ENCODE data around the gene IMMP2L.
"Not testable (repeated sequence)": the region's sequence is repeated elsewhere in the genome, so short reads cannot be mapped to it uniquely, and the experiment has no call there.

Gene IMMP2L

DNA sequence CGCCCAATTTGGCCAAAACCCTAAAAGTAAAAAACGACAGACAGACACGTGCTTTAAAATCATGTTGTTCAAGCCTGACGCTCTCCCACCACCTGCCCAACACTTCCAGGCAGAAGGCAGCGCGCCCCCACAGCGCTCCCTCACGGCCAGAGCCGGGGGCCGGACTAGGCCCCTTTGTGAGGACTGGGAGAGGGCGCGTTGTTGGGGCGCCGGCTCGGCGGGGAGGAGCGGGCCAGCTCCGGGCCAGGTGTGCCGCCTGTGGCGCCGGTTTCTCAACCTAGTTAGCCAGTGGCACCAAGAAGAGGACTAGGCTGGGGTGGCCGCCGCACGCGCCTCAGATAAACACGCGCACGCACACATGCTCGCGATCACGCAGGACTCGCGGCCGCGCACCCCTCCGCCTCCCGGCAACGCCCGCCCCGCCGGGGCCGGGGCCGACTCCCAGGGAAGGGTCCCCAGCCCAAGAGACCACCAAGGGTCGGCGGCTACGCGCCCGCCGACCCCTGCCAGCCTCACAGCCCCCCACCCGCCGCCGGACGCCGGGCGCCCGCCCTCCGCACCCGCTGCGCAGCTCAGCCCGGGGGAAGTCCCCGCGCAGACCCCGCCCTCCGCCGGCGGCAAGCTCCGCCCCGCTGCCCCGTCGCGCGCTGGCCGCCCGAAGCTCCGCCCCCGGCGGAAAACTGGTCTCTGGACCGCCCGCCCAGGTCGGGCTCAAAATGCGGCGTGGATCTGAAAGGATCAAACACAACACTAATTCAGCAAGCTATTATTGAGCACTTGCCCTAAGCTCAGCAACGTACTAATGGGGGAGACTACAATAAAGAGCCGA lies at the start of gene IMMP2L:
TSS of gene IMMP2L (minus strand) at position 589 of the 829 bp plus-strand sequence.
- peak; percentile 91 for DNase-seq (ENCODE audit: low spot score)

DNA sequence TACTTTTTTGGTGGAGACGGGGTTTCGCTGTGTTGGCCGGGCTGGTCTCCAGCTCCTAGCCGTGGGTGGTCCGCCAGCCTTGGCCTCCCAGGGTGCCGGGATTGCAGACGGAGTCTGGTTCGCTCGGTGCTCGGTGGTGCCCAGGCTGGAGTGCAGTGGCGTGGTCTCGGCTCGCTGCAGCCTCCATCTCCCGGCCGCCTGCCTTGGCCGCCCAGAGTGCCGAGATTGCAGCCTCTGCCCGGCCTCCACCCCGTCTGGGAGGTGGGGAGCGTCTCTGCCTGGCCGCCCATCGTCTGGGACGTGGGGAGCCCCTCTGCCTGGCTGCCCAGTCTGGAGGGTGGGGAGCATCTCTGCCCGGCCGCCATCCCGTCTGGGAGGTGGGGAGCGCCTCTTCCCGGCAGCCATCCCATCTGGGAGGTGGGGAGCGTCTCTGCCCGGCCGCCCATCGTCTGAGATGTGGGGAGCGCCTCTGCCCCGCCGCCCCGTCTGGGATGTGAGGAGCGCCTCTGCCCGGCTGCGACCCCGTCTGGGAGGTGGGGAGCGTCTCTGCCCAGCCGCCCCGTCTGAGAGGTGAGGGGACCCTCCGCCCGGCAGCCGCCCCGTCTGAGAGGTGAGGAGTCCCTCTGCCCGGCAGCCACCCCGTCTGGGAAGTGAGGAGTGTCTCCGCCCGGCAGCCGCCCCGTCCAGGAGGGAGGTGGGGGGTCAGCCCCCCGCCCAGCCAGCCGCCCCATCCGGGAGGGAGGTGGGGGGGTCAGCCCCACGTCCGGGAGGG lies 47.4 kb upstream of the IMMP2L start:
- not testable (repeated sequence) for DNase-seq (ENCODE audit: low spot score)

- no peak for DNase-seq (ENCODE audit: low spot score)
Measured at GRCh38 chr7:111607621-111608020, 45.3 kb upstream of the IMMP2L start.

DNA sequence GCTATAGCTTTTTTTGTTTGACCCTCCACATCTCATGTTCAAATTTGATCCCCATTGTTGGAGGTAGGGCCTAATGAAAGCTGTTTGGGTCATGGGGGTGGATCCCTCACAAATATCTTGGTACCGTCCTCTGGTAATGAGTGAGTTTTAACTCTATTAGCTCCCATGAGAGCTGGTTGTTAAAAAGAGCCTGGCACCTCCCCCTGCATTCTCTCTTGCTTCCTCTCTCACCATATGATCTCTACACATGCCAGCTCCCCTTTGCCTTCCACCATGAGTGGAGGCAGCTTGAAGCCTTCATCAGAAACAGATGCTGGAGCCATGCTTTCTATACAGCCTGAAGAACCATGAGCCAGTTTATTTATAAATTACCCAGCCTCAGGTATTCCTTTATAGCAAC lies 43.0 kb upstream of the IMMP2L start:
- DNase-seq (ENCODE audit: low spot score): no peak

DNA sequence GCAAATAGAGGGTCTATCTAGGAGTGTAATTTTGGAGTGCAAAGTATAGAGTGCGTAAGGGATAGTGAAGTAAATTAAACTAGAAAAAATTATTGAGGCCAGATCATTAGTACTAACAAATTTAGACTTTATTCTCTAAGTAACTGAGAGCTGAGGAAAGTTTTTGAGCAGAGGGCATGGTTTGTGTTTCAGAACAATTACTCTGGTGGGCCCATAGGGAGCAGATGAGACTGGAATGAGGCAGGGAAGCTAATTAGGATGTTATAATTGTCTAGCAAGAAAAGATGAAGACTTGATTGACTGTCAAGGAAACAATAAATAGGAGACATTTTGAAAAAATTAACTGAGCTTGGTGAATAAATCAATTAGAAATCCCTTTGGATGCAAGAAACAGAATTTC lies 37.8 kb upstream of the IMMP2L start:
- no peak for DNase-seq (ENCODE audit: low spot score)

- DNase-seq (ENCODE audit: low spot score): no peak
Measured at GRCh38 chr7:111595780-111596179, 33.5 kb upstream of the IMMP2L start.

GRCh38 chr7:111594602-111595001 lies 32.3 kb upstream of the IMMP2L start:
- no peak for DNase-seq (ENCODE audit: low spot score)

GRCh38 chr7:111593343-111593742 lies 31.1 kb upstream of the IMMP2L start:
- DNase-seq (ENCODE audit: low spot score): no peak

- DNase-seq (ENCODE audit: low spot score): no peak
Measured at GRCh38 chr7:111588065-111588433, 25.8 kb upstream of the IMMP2L start.

DNA sequence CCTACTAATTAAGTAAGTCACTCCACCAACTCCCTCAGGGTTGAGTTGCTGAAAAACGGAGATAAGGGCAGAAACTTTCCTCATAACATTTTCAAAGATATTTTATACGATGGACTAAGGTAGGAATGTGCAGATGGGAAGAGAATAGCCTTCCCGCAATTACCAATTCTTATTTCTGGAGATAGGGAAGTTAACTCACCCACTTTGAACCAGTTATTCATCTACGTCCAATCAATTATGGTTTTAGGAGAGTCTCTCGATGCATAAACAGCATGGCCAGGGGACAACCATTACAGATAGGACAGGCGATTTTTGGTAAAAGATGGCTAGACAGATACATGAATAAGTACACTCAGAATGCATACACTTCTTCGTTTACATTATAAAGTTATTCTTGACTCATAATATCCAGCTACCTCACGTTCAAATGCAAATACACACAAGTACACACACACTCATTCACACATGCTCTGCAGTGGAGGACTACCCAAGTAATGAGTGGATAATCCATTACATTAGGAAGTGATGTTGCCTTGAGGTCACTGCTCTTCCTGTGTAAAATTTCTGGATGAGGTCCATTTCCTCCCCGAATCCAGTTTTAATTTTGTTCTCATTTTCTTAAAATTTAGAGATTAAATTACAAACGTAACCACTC lies 25.2 kb upstream of the IMMP2L start:
- no peak for DNase-seq (ENCODE audit: low spot score)

DNA sequence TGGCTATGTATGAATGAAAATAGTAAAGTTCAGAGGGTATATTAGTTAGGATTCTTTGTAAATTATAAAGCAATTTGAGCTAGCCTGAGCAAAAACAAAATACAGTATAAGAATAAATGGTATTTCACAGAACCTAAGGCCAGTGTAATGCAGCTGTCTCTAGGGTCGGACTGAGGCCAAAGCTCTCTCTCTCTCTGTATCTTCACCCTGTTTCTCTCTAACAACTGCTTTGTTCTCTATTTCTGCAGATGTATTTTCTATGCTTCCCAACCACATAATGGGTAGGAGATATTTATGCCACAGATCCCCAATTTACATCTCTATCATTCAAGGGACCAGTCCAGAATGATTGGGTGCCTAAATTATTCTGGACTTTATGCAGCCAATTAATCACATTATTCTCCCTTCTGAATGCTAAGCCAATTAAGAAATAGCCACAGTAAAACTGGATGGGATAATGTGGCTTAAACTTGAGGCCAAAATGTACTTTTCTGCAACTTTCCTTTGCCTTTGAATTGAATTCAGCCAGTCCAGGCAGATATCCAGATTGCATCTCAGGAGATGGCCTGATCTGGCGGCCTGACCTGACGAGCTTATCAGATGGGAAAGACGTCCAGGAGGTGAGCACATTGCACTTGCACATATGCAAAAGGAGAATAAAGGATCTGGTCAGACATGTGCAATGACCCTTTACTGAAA lies 24.6 kb upstream of the IMMP2L start:
- DNase-seq (ENCODE audit: low spot score): no peak

DNA sequence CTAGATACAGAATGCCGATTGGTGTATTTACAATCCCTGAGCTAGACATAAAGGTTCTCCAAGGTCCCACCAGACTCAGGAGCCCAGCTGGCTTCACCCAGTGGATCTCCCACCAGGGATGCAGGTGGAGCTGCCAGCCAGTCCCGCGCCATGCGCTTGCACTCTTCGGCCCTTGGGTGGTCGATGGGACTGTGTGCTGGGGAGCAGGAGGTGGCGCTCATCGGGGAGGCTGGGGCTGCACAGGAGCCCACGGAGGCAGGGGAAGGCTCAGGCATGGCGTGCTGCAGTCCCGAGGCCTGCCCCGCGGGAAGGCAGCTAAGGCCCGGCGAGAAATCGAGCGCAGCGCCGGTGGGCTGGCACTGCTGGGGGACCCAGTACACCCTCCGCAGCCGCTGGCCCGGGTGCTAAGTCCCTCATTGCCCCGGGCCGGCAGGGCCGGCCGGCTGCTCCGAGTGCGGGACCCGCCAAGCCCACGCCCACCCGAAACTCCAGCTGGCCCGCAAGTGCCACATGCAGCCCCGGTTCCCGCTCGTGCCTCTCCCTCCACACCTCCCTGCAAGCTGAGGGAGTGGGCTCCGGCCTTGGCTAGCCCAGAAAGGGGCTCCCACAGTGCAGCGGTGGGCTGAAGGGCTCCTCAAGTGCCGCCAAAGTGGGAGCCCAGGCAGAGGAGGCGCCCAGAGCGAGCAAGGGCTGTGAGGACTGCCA lies 19.6 kb upstream of the IMMP2L start:
- DNase-seq (ENCODE audit: low spot score): not testable (repeated sequence)

- DNase-seq (ENCODE audit: low spot score): not testable (repeated sequence)
Measured at GRCh38 chr7:111581207-111581606, 18.9 kb upstream of the IMMP2L start.

GRCh38 chr7:111578754-111579153 lies 16.5 kb upstream of the IMMP2L start:
- no peak for DNase-seq (ENCODE audit: low spot score)

DNA sequence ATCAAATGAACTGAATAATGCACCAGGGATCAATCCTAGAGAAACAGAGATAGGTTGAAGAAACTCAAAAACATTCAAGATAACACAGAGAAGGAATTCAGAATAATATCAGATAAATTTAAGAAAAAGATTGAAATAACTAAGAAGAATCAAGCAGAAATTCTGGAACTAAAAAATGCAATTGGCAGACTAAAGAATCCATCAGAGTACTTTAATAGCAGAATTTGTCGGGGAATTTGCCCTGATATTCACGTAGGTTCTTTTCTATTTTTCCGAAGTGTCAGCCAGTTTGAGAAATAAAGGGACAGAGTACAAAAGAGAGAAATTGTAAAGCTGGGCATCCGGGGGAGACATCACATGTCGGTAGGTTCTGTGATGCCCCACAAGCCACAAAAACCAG lies 9.4 kb upstream of the IMMP2L start:
- no peak for DNase-seq (ENCODE audit: low spot score)

GRCh38 chr7:111568870-111569462 lies 6.7 kb upstream of the IMMP2L start:
- no peak for DNase-seq (ENCODE audit: low spot score)

DNA sequence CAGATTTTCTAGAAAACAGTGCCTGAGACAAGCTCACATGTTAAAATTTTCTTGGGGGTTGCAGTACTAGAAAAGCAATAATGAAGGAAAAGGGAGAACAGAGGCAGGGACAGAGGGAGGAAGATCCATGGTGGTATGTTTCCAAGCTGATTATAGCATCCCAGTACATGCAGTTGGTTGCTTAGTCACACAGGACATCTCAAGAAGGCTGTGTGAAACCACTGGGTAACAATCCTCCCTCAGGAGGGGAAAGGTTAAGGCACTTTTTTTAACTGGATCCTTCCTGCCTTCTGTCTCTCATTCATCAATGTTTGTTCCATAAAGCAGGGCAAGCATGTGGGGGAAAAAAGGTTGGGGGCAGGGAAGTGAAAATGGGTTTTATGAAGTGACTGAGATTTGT lies 6.1 kb upstream of the IMMP2L start:
- DNase-seq (ENCODE audit: low spot score): no peak

DNA sequence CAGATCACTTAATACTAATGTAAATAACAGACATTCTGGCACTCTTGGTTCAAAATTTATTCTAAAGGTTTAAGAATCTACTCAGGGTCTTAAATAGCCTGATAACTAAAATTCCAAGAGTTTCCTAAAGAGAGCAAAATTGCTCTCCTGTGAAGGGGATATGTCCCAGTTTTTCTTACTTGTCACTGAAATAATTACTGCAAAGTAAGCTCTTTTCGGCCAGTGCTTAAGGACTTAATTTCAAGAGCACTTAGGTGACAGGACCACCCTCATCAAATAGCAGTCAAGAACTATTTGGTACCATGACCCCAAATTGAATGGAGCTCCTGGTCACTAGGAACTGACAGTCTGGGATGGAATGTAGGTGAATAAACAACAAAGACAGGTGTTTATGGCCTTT lies 1.8 kb upstream of the IMMP2L start:
- DNase-seq (ENCODE audit: low spot score): no peak

GRCh38 chr7:111561654-111561903 lies 713 bp downstream of the IMMP2L start:
- DNase-seq (ENCODE audit: low spot score): no peak

DNA sequence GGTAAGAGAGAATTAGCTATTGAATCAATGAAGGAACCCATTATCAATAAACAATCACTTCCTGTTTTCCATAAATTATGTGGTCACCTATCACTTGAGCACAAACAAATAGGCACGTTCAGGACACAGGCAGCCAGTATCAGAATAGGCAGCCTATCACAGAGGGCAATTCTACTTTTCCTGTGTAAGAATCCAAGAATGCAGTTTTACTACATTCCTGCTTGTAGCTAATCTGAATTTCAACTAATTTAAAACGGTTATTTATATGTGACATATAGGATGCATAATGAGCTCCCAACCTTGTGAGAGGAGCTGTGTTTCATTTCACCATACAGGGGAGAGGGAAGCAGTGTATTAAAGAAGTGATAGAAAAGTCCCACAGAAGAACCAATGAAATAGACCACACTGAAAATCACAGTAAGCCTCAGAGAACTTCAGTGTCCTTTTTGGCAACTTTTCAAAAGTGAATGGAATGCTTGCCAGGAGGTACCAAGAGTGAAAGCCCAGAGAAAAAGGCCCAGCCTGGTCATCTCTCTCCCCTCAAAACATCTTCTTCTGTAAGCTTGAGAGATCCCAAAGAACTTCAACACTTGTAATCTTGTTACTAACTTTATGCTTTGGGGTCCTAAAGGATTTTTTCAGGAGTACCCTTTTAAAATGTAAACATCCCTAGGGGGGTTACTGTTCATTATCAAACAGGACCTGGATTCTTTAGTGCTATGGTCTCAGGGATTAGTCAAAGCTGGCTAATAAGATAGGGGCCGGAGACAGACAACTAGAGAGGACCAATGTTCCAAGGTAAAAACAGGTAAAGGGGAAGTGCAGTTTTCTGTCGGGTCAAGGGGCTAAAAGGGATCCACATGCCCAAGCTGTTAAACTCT lies 1.3 kb downstream of the IMMP2L start:
- no peak for DNase-seq (ENCODE audit: low spot score)

DNA sequence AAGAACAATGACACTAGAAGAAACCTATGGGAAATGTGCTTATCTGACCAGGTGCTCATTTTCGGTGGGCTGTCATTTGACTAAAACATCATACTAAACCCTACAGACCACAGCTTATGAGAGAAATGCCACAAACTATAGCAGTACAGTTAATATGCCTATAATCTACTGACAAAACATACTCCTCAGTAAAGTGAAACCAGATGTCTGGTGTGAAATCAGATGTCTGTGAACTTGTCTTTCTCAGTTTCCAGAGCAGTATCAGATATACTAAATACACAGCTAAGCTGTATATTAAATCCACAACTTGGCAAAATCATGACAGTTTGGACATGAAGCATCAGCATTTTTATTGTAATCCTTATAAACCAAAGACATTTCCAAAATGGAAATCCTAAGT lies 3.3 kb downstream of the IMMP2L start:
- no peak for DNase-seq (ENCODE audit: low spot score)

Data from CD4-positive, alpha-beta T cell treated with Interleukin-15 for 4 hours (primary cell).